MM.1S (cell line): ENCODE measurements around the gene PIEZO2.

ENCODE experiments used
- EZH2 ChIP-seq: fragments of 300-600 bp; sonication (generic); optimal IDR thresholded peaks from 2 replicates; pipeline ENCODE3; 2017; ENCODE audit warnings: low read depth, mild to moderate bottlenecking, antibody characterized with exemption, low read length, mixed read lengths
- EZH2phosphoT487 ChIP-seq: fragments of 300-600 bp; sonication (generic); IDR thresholded peaks from 2 replicates; pipeline ENCODE4 v1.6.1; 2018; ENCODE audit warnings: antibody characterized with exemption, low read length
- TF ChIP-seq, protein P1 (sequence below): fragments of 300-600 bp; sonication (generic); IDR thresholded peaks from 2 replicates; pipeline ENCODE4 v1.5.1; 2016; ENCODE audit warnings: antibody characterized with exemption, low read length, mixed read lengths

GRCh38 chr18:10804126-10804525, 345.2 kb downstream of the PIEZO2 start:
- TF ChIP-seq, protein P1, sequence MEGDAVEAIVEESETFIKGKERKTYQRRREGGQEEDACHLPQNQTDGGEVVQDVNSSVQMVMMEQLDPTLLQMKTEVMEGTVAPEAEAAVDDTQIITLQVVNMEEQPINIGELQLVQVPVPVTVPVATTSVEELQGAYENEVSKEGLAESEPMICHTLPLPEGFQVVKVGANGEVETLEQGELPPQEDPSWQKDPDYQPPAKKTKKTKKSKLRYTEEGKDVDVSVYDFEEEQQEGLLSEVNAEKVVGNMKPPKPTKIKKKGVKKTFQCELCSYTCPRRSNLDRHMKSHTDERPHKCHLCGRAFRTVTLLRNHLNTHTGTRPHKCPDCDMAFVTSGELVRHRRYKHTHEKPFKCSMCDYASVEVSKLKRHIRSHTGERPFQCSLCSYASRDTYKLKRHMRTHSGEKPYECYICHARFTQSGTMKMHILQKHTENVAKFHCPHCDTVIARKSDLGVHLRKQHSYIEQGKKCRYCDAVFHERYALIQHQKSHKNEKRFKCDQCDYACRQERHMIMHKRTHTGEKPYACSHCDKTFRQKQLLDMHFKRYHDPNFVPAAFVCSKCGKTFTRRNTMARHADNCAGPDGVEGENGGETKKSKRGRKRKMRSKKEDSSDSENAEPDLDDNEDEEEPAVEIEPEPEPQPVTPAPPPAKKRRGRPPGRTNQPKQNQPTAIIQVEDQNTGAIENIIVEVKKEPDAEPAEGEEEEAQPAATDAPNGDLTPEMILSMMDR = no peak
- no peak for TF ChIP-seq EZH2
- no peak for TF ChIP-seq EZH2phosphoT487
